B cell (primary cell): ENCODE results near the gene RETREG1. TPM values are rescaled to one million over a fixed set of nuclear protein-coding genes. Genes with fewer than 3 reads are reported as not detected.
"Not testable (repeated sequence)": the region's sequence is repeated elsewhere in the genome, so short reads cannot be mapped to it uniquely, and the experiment has no call there.

ENCODE experiments used
- ATAC-seq: fragments of 200-7000 bp; cut with Tn5 transposase; one replicate; pipeline ENCODE4 v1.10.0; 2021; ENCODE audit warnings: low read depth, mild to moderate bottlenecking, moderate number of reproducible peaks, moderate library complexity
- CTCF ChIA-PET: fragments of 350-600 bp; sonication (Branson Sonifier 250); formaldehyde crosslinking; loops from one replicate; lab custom pipeline; 2021; ENCODE audit warnings: antibody characterized with exemption, inconsistent platforms; lab: Charles Lee
- POLR2A ChIA-PET: fragments of 350-600 bp; sonication (Branson Sonifier 250); formaldehyde crosslinking; loops from one replicate; lab custom pipeline; 2021; ENCODE audit warnings: antibody characterized with exemption; lab: Charles Lee
- DNase-seq: peaks from one replicate; pipeline ENCODE4 v3.0.0; 2013
- H2AFZ ChIP-seq: 2 replicates; pipeline ENCODE4 v1.6.1; 2012; ENCODE audit warnings: mild to moderate bottlenecking, low read depth, low read length; ENCODE audit not compliant: insufficient read depth, poor library complexity, severe bottlenecking
- H3K27ac ChIP-seq, 2 donors: 1 replicate in 1 of 2; 2 replicates in 1 of 2; pipeline ENCODE4 v1.5.1; 2012 to 2013; ENCODE audit warnings: low read length in 2 of 2, mild to moderate bottlenecking in 2 of 2, moderate library complexity in 1 of 2
- H3K27me3 ChIP-seq, 4 experiments: fragments of 200-600 bp in 1 of 4; sonication (generic) in 1 of 4; replicated peaks in 1 of 4; 1 replicate in 2 of 4; 2 replicates in 2 of 4; pipeline versions ENCODE4 v1.6.1 to v1.7.0; 2013 to 2016; ENCODE audit warnings: low read length in 3 of 4, mild to moderate bottlenecking in 2 of 4, mixed read lengths in 1 of 4, moderate library complexity in 1 of 4; ENCODE audit not compliant: insufficient read depth in 4 of 4, control insufficient read depth in 3 of 4; ENCODE audit errors: control extremely low read depth in 1 of 4
- H3K36me3 ChIP-seq, 2 experiments: replicated peaks in 1 of 2; 1 replicate in 1 of 2; 2 replicates in 1 of 2; pipeline versions ENCODE4 v1.6.1 to v1.7.1; 2013; ENCODE audit warnings: low read length in 1 of 2; ENCODE audit not compliant: insufficient read depth in 2 of 2, control insufficient read depth in 1 of 2; ENCODE audit errors: control extremely low read depth in 1 of 2, extremely low read depth in 1 of 2
- H3K4me1 ChIP-seq, 2 donors: fragments of 200-600 bp in 1 of 2; sonication (generic) in 1 of 2; 1 replicate in 1 of 2; 2 replicates in 1 of 2; pipeline versions ENCODE4 v1.5.1 to v1.6.1; 2013 to 2017; ENCODE audit warnings: low read length in 2 of 2; ENCODE audit not compliant: control insufficient read depth in 2 of 2, insufficient read depth in 2 of 2
- H3K4me2 ChIP-seq: replicated peaks from 2 replicates; pipeline ENCODE3; 2012; ENCODE audit warnings: mild to moderate bottlenecking, low read depth, low read length; ENCODE audit not compliant: poor library complexity, severe bottlenecking
- H3K4me3 ChIP-seq, 5 experiments: fragments of 200-600 bp in 1 of 5; sonication (generic) in 1 of 5; 1 replicate in 3 of 5; 2 replicates in 2 of 5; pipeline versions ENCODE4 v1.5.1 to v1.7.0; 2011 to 2016; ENCODE audit warnings: low read length in 4 of 5, mild to moderate bottlenecking in 4 of 5, low read depth in 2 of 5, control low read depth in 1 of 5, moderate library complexity in 1 of 5; ENCODE audit not compliant: insufficient read depth in 1 of 5; ENCODE audit errors: control extremely low read depth in 1 of 5, extremely low read depth in 1 of 5
- H3K79me2 ChIP-seq: fragments of 200-600 bp; sonication (generic); one replicate; pipeline ENCODE4 v1.6.0; 2016; ENCODE audit warnings: low read length; ENCODE audit not compliant: control insufficient read depth, insufficient read depth
- H3K9ac ChIP-seq: fragments of 200-600 bp; sonication (generic); 2 replicates; pipeline ENCODE4 v1.6.1; 2017; ENCODE audit warnings: mild to moderate bottlenecking, low read length, moderate library complexity
- H3K9me3 ChIP-seq, 3 donors: one replicate each; pipeline versions ENCODE4 v1.6.1 to v1.7.1; 2013; ENCODE audit warnings: low read length in 2 of 3; ENCODE audit not compliant: control insufficient read depth in 2 of 3, insufficient read depth in 1 of 3; ENCODE audit errors: control extremely low read depth in 1 of 3
- H4K20me1 ChIP-seq: 2 replicates; pipeline ENCODE4 v1.6.0; 2012; ENCODE audit warnings: mild to moderate bottlenecking, low read length; ENCODE audit not compliant: insufficient read depth, control insufficient read depth, poor library complexity, severe bottlenecking
- H3K27ac Mint-ChIP-seq: one replicate; pipeline ENCODE4 v1.8.0; 2021; ENCODE audit warnings: mixed read lengths
- H3K27me3 Mint-ChIP-seq: one replicate; pipeline ENCODE4 v1.8.0; 2021; ENCODE audit warnings: mixed read lengths
- H3K4me1 Mint-ChIP-seq: one replicate; pipeline ENCODE4 v1.8.0; 2021; ENCODE audit warnings: mixed read lengths
- H3K4me3 Mint-ChIP-seq: one replicate; pipeline ENCODE4 v1.8.0; 2021; ENCODE audit warnings: mixed read lengths
- H3K9me3 Mint-ChIP-seq: one replicate; pipeline ENCODE4 v1.8.0; 2022; ENCODE audit warnings: mixed read lengths; ENCODE audit not compliant: insufficient read depth
- CTCF ChIP-seq: fragments of 200-600 bp; IDR thresholded peaks from one replicate; pipeline ENCODE4 v1.8.0; 2022; ENCODE audit warnings: antibody characterized with exemption, mild to moderate bottlenecking
- EZH2 ChIP-seq: IDR thresholded peaks from 2 replicates; pipeline ENCODE4 v1.6.1; 2012; ENCODE audit warnings: borderline replicate concordance, low read depth, mild to moderate bottlenecking, moderate library complexity, low read length; ENCODE audit not compliant: insufficient read depth, poor library complexity, severe bottlenecking
- WGBS: methylation state at CpG from one replicate; pipeline ENCODE4 v1.1.5; 2013; ENCODE audit warnings: missing lambda C conversion rate; ENCODE audit not compliant: insufficient coverage; 5-methylcytosine and 5-hydroxymethylcytosine counted together
- intact Hi-C: fragments of 100-400 bp; cut with micrococcal nuclease; formaldehyde crosslinking; loops from one replicate; pipeline ENCODE4 v1.10.0; 2022
- polyA plus RNA-seq: library from polyadenylated mRNA; depleted of rRNA; stranded (reverse); fragments of >200 nt; gene quantifications from 2 replicates; pipeline ENCODE4 v1.2.3, GENCODE V29; 2012
- total RNA-seq, 2 donors: library from RNA; stranded (reverse); fragments of 120-200 nt in 1 of 2; gene quantifications; 1 replicate in 1 of 2; 2 replicates in 1 of 2; pipeline versions ENCODE4 v1.2.3 to v1.2.4, GENCODE V29; 2013 to 2022

The RETREG1 gene
- total and polyA plus RNA-seq, 2 donors (not counting 1 experiment from before 2014, with no cell fraction given): 5.1 to 12.9 TPM

DNA sequence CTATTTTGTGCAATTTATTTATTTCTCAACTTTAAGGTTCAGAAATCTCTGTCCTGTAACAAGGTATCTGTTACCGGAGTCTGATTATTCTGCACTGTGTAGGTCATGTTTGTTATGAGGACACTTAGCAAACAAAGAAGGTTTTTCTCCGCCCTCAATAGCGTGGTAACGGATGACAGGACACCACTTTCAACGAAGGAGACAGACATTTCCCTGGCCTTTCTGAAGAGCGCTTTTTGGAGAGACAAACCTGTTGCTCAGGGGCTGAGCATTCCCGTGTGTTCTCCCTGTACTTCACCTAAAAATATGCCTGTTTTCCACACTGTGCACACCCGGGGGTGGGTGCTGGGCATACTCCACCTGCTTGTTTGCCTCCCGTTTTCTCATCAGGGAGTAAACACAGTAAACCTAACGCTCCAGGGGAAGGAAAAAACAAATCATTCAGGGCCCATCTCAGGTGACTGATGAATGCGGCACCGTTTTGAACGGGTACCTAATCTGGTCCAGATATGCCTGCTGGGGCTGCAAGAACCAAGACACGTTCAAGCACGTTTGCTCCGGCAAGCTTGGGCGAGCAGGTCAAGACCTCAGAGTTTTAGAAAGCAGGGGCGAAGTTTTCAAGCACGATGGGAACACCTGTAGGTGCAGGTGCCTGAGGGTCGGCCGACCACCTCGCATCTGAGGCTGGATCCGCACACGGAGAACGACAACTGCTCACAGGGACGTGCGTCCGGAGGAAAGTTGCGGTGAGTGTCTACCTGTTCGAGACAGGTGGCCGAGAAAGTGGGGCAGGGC is 859 bp downstream of the RETREG1 start:
- H3K79me2 ChIP-seq: peaks cover 8% of the 10 kb centered on the region
- H3K27me3 ChIP-seq: peaks cover 0 to 3% (median 0%) of the 10 kb centered on the region in 4 experiments
- no peak for ATAC-seq
- H4K20me1 ChIP-seq: no peaks in the 10 kb centered on the region
- peak overlapping the region; percentile 19 to 80 (median 65) for H3K4me3 ChIP-seq
- POLR2A ChIA-PET: no interaction called here
- 13% methylated on average over 31 of the region's 31 CpGs for WGBS
- Mint-ChIP-seq H3K27ac (peak overlapping the region; percentile 90), H3K9me3 (no peaks in the 10 kb centered on the region), H3K4me3 (peak overlapping the region; percentile 93), H3K27me3 (peaks cover 14% of the 10 kb centered on the region), H3K4me1 (peaks cover 18% of the 10 kb centered on the region)
- peak overlapping the region; percentile 85 for H2AFZ ChIP-seq
- H3K27ac ChIP-seq: peak overlapping the region; percentile 34 to 58
- peak overlapping the region; percentile 89 for H3K4me2 ChIP-seq
- H3K9me3 ChIP-seq: no peaks in the 10 kb centered on the region
- H3K36me3 ChIP-seq: no peaks in the 10 kb centered on the region
- TF ChIP-seq CTCF (no peak), EZH2 (no peak)
- peak overlapping the region; percentile 73 for H3K9ac ChIP-seq
- CTCF ChIA-PET: interaction anchor here (1.1 to 1.2 kb wide), 2 partner anchors 15 to 126 kb away, joined by 3 to 4 read pairs; no protein-coding TSS in a partner anchor
- intact Hi-C loops: loop anchor here (2.0 to 5.0 kb wide), 2 partner anchors 59 to 151 kb away; partner anchors contain the start of gene ZNF622
- no peak for DNase-seq
- peaks cover 18 to 20% of the 10 kb centered on the region in 2 donors for H3K4me1 ChIP-seq

- Histone ChIP-seq H3K9me3 (peaks cover 0 to 3% (median 0%) of the 10 kb centered on the region in 3 donors), H3K27me3 (peaks cover 0 to 3% (median 0%) of the 10 kb centered on the region in 4 experiments), H3K27ac (no peak overlapping the region), H3K36me3 (no peaks in the 10 kb centered on the region), H3K4me3 (no peak overlapping the region), H3K4me2 (no peak overlapping the region), H3K4me1 (peaks cover 9% of the 10 kb centered on the region in 2 donors), H3K79me2 (peaks cover 21% of the 10 kb centered on the region), H2AFZ (no peak overlapping the region), H3K9ac (no peak overlapping the region), H4K20me1 (no peaks in the 10 kb centered on the region)
- ChIA-PET CTCF (no interaction called here), POLR2A (no interaction called here)
- intact Hi-C loops: no loop called here
- ATAC-seq: no peak
- no peak overlapping the region for H3K27ac Mint-ChIP-seq
- no CpG with 5 or more reads among the region's 2 CpGs for WGBS
- no peak for DNase-seq
- H3K27me3 Mint-ChIP-seq: peaks cover 14% of the 10 kb centered on the region
- H3K4me1 Mint-ChIP-seq: peaks cover 18% of the 10 kb centered on the region
- H3K9me3 Mint-ChIP-seq: no peaks in the 10 kb centered on the region
- no peak overlapping the region for H3K4me3 Mint-ChIP-seq
- TF ChIP-seq EZH2 (no peak), CTCF (no peak)
These were observed 4.8 kb downstream of the RETREG1 start for GRCh38 chr5:16612007-16612406.

- H3K36me3 ChIP-seq, POLR2A ChIA-PET, H3K9me3 Mint-ChIP-seq, intact Hi-C loops, H3K4me1 ChIP-seq, CTCF ChIA-PET, DNase-seq, H3K27me3 ChIP-seq, H3K4me3 Mint-ChIP-seq, H3K9ac ChIP-seq, H3K9me3 ChIP-seq, H3K27ac ChIP-seq, H2AFZ ChIP-seq, H4K20me1 ChIP-seq, H3K4me3 ChIP-seq, H3K27me3 Mint-ChIP-seq, ATAC-seq, H3K4me2 ChIP-seq, H3K27ac Mint-ChIP-seq: not testable (repeated sequence)
- H3K79me2 ChIP-seq: peaks cover 24% of the 10 kb centered on the region
- WGBS: no CpG with 5 or more reads among the region's 2 CpGs
- H3K4me1 Mint-ChIP-seq: peaks cover 14% of the 10 kb centered on the region
These were observed 5.9 kb downstream of the RETREG1 start for GRCh38 chr5:16610896-16611295.
